Measurements from ENCODE around the gene BIRC5.

DNA sequence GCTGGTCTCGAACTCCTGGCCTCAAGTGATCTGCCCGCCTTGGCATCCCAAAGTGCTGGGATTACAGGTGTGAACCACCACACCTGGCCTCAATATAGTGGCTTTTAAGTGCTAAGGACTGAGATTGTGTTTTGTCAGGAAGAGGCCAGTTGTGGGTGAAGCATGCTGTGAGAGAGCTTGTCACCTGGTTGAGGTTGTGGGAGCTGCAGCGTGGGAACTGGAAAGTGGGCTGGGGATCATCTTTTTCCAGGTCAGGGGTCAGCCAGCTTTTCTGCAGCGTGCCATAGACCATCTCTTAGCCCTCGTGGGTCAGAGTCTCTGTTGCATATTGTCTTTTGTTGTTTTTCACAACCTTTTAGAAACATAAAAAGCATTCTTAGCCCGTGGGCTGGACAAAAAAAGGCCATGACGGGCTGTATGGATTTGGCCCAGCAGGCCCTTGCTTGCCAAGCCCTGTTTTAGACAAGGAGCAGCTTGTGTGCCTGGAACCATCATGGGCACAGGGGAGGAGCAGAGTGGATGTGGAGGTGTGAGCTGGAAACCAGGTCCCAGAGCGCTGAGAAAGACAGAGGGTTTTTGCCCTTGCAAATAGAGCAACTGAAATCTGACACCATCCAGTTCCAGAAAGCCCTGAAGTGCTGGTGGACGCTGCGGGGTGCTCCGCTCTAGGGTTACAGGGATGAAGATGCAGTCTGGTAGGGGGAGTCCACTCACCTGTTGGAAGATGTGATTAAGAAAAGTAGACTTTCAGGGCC is 5.5 kb downstream of the BIRC5 start:
- TF ChIP-seq, protein P1, sequence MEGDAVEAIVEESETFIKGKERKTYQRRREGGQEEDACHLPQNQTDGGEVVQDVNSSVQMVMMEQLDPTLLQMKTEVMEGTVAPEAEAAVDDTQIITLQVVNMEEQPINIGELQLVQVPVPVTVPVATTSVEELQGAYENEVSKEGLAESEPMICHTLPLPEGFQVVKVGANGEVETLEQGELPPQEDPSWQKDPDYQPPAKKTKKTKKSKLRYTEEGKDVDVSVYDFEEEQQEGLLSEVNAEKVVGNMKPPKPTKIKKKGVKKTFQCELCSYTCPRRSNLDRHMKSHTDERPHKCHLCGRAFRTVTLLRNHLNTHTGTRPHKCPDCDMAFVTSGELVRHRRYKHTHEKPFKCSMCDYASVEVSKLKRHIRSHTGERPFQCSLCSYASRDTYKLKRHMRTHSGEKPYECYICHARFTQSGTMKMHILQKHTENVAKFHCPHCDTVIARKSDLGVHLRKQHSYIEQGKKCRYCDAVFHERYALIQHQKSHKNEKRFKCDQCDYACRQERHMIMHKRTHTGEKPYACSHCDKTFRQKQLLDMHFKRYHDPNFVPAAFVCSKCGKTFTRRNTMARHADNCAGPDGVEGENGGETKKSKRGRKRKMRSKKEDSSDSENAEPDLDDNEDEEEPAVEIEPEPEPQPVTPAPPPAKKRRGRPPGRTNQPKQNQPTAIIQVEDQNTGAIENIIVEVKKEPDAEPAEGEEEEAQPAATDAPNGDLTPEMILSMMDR (IDR thresholded peaks at IDR 0.05; ENCODE audit: insufficient read depth, low read depth, low read length): no peak
- no peak for TF ChIP-seq EZH2 (IDR thresholded peaks at IDR 0.05; ENCODE audit: insufficient read depth, low read length)

Data from astrocyte (in vitro differentiated cells and primary cell).